ENCODE data around the gene DNAJC13.

DNAJC13 gene

DNA sequence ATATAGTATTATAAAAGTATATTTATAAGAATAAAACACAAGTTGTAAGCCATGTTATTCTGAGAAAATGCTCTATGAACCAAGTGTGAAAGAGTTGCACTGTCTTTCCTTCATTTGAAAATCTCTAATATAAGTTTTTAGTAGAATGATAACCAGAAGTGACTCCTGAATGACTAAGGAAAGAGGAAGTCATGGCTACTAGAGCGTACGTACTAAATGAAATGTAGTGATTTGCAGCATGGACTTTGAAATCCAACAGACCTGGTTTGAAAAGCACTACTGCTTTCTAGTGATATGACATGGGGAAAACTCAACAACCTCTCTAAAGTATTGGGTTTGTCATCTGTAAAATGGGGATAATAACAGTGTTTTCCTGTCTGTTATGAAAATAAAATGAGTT lies 10.3 kb upstream of the DNAJC13 start:
- no peak for DNase-seq

DNA sequence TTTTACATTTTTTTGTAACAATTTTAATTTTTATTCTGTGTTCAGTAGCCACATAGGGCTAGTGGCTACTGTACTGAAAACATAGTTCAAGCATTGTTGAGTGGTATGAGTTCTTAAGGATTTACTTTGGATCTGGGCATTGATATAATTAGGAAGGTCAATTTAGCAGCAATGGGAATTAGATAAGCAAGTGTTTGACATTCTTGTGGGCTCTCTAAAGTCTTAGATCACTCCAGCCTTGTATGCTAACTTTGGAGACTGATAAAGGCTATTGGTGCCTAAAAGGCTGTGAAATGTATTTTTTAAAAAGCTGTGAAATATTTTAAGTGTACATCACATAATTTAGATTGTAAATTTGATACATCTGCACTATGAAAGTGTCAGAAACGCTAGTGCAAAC lies 2.5 kb upstream of the DNAJC13 start:
- no peak for DNase-seq

DNA sequence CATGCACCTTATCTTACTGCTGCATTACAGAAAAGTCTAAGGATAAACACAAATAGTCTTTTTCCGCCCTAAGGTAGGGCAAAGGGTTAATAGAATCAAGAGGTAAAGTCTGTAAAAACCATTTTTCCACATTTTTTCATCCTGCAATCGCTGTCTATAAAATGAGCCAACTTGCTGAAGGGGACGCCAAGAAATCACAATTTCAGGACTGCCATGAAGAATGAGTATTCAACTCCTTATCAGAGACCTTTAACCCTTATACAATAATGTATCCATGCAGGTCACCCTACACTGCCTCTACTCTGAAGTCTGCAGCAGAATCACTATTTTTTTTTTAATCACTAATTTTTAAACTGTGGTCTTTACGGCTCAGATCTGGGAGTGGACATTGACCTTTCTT lies 1.1 kb upstream of the DNAJC13 start:
- no peak for DNase-seq

DNA sequence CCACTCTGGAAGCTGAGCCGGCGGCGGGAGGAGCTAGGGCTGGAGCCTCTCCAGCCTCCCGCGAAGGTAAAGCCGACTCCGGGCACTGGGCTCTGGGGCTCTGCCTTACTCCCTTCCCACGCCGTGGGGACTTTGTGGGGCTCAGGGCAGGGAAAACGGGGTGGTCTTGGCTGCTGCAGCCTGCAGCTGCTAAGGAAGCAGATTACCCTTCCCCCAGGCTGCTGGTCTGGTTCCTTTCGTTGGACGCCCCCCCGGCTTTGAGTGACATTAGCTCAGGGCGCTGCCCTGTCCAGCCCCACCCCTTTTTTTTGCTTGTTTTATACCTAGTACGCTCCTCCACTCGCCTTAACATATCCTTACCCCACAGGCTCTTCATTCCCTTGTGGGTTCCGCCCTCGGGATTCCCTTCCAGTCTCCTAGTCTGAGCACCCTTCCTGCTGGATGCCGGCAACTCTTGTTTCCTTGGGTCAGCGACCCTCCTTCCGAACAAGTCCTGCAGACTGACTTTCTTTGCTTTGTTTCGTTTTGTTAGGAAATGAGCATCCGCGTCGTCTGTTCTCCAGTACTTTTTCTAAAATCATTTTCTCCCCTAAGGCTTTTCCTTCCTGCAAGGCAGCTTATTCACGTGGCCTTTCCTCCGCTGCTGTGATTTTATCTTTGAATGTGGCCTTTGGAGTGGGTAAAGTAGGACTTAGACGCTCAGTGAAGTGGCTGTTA lies 551 bp downstream of the DNAJC13 start:
- DNase-seq = peak; percentile 83

DNA sequence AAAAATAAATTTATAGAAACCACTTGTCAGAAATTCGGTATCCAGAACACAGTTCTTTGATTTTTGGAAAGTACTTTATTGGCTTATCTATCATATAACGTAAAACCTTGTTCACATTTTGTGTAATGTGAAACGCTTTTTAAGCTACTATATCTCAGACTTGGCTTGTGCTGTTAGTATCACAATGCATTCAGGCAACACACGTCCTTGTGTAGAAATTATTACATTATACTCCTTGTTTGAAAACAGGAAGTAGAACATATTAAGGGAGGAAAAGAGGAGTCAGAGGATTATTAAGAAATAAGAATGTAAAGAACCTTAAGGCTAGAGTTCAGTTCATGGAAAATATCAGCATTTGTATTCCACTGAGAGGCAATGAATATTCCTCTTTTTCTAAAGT lies 1.6 kb downstream of the DNAJC13 start:
- DNase-seq = no peak

DNA sequence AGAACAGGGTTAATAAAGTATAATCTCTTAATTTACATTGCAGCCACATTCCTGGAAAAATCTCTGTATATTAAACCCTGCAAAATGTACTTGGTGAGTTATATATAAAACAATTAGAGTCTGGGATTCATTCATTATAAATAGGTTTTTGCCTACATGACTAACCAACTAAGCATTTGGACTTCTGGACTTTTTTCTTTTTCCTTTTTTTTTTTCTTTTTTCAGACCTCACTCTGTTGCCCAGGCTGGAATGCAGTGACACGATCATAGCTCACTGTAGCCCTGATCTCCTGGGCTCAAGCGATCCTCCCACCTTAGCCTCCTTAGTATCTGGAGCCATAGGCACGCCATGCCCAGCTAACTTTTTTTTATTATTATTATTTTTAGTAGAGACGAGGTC lies 4.5 kb downstream of the DNAJC13 start:
- no peak for DNase-seq

DNA sequence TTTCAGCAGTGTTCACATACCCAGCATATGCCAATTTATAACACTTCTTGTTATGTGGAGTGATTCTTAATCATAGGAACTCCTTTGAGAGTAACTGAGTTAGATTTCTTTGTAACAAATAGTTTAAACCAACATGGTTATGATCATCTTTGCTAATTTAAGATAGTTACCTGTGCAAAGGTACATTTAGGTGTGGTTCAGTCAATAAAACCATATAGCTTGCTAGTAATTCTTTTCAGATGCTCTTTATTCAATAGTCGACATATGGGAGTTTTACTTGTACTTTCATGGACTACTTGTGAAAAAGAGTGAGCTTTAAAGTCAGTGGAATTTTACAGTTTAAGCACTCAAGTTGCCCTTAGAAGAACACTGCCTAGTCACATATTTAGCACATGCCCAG lies 5.2 kb downstream of the DNAJC13 start:
- no peak for DNase-seq

DNA sequence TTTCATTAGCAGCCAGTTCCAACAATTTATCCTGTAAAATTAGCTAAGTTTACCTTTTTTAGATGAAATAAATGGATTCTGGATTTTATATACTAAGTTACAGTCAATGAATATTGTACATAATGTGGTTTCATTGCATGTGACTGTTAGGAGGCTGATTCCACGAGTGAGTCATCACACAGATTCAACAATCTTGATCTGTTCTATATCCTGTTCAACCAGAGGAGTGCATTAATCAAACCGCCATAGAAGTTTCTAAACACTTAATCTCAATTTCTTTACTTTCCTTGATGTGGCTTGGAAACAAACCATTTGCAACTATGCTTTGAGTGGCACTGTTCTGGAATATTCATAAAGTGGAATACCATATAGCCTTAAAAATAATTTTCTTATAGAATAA lies 15.3 kb downstream of the DNAJC13 start:
- no peak for DNase-seq

DNA sequence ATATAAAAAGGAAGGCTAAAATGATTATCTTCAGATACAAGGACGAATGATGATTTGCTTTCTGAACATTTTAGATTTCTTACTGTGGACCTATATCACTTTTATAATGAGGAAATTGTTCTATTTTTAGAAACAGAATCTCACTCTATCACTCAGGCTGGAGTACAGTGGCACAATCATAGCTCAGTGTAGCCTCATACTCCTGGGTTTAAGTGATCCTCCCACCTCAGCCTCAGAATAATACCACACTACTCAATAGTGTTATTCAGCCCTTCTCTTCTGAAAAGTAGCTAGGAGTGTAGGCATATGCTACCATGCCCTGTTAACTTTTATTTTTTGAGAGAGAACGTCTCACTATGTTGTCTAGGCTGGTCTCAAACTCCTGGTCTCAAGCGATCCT lies 15.8 kb downstream of the DNAJC13 start:
- no peak for DNase-seq

DNA sequence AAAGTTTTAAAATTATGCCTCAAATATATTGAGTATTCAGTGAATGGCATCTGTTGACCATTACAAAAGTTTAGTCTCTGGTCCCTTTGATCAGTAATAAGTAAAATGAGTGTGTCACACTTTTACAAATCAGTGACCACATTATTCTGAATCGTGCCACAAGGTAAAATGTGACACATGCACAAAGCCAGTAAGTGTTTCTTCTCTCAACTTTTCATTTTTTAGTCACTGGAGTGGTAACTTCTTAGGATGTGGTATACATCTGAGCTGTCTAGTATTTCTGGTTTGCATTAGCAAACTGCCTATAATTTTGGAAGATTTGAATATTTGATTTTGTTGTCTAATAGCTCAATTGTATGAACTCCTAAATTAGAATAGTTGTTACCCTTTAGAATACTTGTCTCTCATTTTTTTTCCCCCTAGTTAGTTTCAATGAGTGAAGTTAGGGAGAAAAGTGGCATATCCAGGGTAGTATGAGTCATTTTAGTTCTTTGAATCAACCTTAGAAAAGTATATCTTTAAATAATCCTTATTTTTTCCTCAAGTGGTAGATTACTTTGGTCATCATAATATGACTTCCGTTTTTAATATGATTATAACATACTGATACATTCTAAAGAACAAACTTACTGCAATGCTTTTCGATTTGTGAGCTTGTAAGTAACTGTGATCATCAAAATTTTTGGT lies 18.1 kb downstream of the DNAJC13 start:
- DNase-seq = no peak

DNA sequence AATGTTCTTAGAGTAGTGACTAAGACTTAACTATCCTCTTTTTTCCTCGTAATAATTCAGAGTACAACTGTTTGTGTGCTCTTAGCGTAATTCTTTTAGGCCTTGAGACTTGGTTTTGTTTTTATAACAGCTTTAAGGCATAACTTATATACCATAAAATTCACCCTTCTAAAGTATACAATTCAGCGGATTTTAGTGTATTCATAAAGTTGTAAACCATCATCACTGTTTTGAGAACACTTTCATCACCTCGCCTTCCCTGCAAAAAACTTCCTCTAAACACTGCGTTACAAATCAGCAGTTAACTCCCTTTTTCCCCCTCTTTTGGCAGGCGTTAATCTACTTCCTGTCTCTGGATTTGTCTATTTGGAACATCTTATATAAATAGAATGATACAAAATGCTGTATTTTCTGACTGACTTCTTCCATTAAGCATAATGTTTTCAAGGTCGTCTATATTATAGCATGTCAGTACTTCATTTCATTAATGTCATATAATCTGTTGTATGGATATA lies 18.7 kb downstream of the DNAJC13 start:
- no peak for DNase-seq

DNA sequence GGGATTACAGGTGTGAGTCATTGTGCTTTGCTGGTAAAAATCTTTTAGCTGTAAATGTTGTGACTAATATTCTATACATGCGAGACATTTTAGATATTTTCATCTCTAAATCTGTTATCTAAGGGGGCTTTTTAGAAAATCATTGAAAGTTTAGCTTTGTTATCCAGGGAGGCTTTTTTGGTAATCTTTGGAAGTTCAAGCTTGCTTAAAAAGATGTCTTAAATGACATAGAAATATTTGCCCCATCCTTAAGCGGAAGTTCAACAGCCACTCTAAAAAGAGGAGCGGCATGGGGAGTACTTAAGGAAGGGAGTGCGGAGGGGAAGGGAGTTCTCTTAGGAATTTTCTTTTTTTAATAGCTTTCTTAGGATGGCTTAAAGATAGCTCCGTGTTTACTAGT lies 26.1 kb downstream of the DNAJC13 start:
- no peak for DNase-seq

DNA sequence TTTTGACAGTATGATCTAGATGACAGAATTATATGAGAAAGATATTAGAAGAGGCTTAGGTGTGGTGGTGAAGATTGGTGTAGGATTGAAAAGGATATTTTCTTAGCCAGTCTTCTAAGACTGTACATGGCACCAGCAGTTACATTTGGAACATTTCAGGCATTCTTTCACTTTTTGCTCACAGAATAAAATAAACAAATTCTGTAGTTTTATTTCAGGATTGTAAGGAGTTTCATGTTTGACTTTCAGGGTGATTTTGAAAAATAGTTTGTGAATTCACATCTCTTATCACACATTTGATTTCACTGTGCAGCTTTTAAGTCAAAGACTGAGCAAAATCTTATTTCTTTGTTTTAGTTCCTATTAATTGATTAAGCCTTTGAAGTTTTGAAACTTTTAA lies 27.1 kb downstream of the DNAJC13 start:
- DNase-seq = no peak

DNA sequence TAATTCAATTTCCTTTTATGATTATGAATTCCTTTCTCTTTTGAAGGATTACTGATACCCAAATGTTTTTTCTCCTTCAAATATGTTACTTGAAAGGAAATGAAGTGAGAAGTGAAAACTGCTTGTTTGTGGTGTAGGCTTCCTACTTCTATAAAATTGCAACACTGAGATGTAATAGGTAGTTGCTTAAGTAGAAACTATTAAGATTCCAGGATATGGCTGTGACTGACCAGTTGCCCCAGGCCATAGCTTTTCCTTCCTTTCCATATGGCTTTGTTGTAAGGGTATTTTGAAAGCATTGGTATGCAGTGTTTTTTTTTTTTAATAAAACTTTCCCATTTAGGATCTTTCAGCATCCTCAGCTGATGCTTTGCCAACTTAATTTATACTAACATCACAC lies 28.5 kb downstream of the DNAJC13 start:
- peak; percentile 82 for DNase-seq

DNA sequence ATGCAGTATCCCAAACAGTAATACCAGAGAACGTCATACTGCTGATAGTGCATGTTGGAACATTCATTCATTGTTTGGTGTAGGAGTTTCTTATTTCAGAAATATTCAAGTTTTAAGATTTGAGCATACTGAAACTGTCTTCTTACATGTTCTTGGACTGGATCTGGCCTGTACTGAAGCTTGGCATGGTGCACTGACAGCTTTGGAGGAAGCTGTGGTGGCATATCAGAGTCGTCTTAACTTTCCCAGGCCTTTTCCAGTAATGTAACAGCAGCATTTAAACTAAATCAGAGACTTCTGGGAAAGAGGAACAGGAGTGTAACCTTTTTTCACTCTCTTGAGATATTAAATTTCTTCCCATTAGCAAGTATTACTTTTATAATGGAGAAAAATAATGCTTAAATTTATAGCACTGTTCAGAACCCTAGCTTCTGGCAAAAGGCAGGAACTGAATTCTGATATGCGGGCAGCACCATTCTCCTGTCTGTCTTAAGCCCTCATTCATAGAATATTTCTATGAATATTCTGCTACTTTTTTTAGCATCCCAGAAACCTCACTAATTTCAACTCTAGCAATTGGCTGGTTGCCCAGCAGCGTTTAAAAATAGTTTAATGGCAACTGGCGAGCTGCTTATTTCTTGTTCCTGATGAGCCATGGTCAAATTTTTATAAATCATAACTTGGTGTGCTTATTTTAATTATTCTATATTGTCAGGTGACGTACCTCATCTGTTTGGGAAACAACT lies 31.1 kb downstream of the DNAJC13 start:
- DNase-seq = no peak

DNA sequence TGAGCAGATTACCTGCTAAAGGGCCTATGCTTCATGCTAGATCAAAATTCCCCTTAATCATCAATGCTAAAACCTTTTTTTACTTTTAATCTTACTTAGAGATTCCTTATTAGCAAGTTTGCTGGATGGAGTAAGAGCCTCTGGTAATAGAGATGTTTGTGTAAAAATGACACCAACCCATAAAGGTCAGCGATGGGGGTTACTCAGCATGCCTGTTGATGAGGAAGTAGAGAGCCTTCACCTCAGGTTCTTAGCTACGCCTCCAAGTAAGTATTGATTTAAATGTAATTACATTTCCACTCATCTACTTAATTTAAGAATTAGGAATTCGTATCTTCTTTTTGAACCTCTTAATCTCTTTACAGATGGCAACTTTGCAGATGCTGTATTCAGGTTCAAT lies 38.8 kb downstream of the DNAJC13 start:
- DNase-seq = no peak

DNA sequence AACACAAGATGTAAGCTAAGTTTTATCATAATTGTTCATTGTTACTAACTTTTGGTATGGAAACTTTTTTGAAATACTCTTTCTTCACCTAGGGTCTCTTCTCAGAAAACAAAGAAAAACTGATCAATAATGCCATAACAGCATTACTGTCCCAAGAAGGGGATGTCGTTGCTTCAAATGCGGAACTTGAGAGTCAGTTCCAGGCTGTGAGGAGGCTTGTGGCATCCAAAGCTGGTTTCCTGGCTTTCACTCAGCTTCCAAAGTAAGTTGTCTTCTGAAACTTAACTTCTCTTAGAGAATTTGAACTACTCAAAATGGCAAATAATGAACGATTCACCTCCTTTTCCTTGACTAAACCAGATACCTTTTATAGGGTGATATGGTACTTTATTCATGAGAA lies 39.3 kb downstream of the DNAJC13 start:
- no peak for DNase-seq

DNA sequence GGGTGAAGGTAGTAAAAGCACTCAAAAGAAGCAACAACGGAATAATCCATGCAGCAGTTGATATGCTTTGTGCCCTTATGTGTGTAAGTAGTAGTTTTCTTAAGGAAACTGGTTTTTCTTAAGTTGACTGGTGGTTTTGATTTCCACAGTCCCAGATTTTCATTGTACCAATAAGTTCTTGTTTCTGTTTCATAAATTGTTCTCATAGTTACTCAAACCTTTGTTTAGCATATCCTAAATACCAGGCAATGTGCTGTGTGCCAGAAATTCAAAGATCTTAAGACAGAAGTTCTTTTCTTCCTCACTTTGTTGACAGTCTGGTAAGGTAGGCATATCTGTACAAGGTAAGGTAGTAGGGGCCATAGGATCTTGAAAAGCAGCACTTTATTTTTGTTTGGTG lies 40.0 kb downstream of the DNAJC13 start:
- DNase-seq = no peak

DNA sequence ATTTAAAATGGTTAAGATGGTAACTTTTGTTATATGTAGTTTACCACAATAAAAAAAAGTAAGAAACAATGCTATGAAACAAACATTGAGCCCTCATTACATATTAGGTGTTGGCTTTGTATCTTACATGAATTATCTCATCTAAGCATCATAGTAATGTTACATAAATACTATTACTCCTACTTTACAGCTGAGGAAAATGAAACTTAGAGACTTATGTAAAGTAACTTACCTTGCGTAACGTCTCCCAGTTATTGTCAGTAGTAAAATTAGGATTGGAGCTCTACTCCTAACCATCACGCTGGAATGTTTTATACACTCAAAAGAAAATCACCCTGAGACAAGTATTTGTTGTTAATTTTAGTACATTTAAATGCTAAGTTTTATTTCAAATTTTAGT lies 42.2 kb downstream of the DNAJC13 start:
- no peak for DNase-seq

DNA sequence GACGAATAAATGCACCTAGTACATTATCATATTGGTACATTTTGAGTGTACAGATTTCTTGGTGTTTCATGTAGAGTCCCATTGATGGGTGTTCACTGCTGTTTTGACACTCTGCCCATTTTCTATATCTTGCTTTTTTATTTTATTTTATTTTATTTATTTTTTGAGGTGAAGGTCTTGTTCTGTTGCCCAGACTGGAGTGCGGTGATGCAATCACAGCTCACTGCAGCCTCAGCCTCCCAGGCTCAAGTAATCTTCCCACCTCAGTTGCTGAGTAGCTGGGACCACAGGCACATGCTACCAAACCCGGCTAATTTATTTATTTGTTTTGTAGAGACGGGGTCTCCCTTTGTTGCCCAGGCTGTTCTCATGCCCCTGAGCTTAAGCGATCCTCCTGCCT lies 44.2 kb downstream of the DNAJC13 start:
- no peak for DNase-seq

DNA sequence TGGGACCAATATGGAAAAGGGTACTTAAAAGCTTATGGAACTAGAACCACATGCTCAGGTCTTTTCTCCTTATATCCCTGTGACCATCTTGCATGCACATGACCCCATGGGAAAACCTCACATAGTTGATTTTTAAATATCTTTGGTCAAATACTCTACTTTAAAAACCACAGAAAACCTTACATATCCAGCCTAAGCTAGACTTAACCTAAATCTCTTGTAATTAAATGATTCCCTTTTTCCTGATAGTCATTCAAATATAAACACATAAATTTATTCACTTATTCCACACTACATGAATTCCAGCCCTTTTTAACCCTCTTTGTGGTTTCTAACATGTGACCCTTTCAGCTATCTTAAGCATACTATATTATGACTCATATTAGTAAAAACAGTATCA lies 46.8 kb downstream of the DNAJC13 start:
- DNase-seq = no peak

DNA sequence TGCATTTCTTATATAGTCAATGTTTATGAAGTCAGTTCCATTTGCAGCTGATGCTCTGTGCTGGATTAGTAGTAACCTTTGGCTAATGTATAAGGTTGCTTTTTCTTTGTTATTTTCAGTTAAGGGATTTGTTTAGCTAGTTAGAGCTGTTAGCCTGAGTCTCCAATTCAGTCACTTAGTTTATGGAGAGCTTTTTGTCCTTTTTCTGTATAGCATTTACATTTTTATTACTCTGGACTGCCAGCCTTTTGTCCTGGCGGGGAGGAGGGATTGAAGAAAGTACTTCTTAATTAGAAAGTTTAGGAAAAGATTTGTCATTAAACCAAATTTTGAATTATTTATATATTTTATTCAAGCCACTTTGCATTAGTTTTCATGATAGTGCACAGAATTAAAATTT lies 52.0 kb downstream of the DNAJC13 start:
- no peak for DNase-seq

DNA sequence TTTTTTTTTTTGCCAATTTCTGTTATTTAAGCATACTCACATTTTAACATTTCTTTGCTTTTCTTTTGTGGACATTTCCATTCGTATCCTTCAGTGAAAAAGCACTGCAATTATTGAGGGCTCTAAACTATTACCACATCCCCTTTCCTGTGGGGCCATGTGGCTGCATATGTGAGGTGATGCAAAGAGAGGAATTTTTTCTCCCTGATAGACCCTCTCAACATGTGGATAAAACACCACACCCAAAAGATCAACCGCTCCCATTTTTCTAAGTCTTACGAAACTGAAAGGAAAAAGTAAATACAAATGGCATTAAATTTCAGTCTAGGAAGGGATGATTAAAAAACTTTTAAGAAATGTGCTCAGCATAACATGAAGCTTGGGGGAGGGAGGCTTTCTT lies 68.8 kb downstream of the DNAJC13 start:
- no peak for DNase-seq

DNA sequence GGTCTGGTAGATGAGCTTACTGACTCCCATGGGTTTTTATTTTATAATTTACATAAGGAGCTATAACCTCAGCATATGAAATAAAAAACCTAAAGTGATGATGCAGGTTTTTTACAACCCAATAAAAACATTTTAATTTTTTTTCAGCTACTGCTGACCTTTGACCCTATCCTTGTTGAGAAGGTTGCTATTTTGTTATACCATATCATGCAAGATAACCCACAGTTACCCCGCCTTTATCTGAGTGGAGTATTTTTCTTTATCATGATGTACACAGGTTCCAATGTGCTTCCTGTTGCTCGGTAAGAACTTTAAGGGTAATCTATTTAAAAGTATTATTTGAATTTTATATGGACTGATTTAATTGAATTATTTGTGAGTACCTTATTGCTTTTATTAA lies 70.8 kb downstream of the DNAJC13 start:
- no peak for DNase-seq
